ENCODE measurements around the gene MEGF6.

DNA sequence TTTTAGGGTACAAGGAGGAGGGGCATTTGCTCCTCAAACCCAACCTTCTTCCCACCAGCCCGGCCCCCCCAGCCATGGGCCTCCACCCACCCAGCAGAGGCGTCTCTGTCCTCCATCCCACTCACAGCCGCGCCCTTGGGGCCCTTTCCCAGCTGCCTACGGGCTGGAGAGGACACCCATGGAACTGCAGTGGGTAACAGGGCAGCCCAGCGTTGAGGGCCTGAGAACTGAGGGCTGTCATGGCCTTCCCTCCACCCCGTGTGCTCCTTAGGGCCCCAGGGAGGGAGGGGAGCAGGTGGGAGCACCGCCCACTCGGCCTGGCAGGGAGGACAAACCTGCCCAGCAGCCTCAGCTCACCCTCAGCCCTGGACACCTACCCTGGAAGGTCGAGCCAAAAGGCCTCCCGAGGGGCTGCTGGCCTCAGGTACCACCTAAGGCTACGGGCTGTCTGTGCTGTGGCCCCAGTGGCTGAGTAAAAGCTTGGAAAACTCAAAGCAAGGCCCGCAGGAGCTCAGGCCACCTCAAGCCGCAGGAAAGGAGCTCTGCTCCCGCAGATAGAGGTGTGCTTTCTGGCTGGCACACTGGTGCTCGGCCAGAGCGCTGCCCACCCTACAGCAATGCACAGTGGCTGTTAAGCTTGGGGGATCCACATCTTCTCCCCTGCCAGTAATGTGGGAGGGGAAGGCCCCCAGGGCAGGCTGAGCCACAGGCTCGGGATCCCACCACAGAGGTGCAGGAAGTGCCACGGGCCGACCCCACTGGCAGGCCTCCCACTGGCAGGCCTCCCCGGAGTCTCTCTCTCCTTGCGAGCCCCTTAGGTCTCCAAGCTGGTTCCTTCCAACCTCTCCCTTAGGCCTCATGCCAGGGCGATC is 159.1 kb downstream of the MEGF6 start:
- TF ChIP-seq, protein P1, sequence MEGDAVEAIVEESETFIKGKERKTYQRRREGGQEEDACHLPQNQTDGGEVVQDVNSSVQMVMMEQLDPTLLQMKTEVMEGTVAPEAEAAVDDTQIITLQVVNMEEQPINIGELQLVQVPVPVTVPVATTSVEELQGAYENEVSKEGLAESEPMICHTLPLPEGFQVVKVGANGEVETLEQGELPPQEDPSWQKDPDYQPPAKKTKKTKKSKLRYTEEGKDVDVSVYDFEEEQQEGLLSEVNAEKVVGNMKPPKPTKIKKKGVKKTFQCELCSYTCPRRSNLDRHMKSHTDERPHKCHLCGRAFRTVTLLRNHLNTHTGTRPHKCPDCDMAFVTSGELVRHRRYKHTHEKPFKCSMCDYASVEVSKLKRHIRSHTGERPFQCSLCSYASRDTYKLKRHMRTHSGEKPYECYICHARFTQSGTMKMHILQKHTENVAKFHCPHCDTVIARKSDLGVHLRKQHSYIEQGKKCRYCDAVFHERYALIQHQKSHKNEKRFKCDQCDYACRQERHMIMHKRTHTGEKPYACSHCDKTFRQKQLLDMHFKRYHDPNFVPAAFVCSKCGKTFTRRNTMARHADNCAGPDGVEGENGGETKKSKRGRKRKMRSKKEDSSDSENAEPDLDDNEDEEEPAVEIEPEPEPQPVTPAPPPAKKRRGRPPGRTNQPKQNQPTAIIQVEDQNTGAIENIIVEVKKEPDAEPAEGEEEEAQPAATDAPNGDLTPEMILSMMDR (IDR thresholded peaks at IDR 0.05; ENCODE audit: low read depth, low read length, poor library complexity, severe bottlenecking): no peak
- no peak for TF ChIP-seq EZH2phosphoT487 (IDR thresholded peaks at IDR 0.05; ENCODE audit: borderline replicate concordance, low read length)
